NCI-H2171 (cell line): Measurements from ENCODE around the gene ELOB.

Source experiments
- DNase-seq: peaks from one replicate; lab custom pipeline; 2025; lab: John Stamatoyannopoulos, UW

ELOB gene

DNA sequence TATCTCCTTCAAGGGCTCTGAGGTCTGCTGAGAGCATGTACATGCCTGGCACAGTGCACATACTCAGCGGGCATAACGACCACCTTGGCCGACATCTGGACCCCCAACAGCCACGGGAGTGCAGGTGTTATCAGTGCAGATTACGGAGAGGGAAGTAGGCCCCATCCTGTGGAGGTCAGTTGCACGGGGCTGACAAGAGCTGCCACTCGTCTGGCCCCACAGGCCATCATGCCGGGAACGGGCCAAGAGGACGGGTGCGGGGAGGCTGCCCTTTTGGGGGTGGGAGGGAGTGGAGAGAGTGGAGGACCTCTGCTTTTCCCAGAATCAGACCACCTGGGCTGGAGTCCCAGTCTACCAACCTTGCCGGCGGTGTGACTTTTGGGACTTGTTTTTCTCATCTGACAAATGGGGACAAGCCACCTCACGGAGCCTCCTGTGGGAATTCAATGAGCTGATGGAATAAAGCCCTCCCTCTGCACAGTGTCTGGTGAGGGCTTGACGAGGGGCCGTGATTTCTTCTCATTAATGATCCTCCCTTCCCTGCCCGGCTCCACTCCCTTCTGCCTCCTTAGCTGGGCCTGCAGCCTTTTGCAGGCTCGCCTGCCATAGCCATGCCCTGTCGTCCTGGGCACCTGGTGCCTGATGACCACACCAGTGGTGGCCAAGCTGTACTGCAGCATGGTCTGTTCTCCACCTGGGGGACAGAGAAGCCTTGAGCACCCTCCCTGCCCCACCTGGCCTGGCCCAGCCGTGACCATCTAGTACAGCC, 5.7 kb upstream of the ELOB start:
- no peak for DNase-seq

- DNase-seq: no peak
Measured at GRCh38 chr16:2779978-2780898, 3.2 kb upstream of the ELOB start.

DNA sequence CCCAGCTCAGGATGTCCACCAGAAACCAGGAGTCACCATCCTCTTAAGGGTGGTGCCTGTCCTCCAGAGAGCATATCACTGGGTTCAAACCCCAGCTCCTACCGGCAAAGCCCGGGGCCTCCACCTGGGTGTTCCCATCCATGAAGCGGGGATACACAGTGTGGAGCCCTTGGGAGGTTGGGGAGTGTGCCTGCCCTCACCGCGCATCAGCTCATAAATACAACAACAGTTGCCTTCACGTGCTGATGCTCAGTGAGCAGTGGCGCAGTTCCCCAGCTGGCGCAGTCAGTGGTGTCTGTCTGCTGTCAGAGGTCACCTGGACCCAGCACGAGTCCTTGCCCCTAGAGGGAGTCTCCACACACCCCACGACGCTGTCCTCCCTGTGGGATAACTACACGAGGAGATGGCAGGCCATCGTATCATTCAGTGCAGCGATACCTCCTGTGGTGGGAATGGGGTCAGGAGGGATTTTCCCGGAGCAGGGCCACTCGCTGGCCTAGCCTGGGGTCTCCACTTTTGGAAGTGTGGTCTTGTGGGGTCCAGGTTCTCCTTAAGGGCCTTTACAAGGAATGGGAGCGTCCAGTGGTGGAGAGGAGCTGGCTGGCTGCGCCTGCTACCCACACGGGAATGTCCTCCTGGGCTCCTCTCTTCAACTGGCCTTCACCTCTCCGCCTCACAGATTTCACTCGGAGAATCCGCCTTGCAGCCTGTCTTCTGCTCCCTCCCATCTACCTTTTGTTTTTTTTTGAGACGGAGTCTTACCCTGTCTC, 2.3 kb upstream of the ELOB start:
- no peak for DNase-seq

GRCh38 chr16:2778630-2778958, 1.5 kb upstream of the ELOB start:
- DNase-seq: no peak

- no peak for DNase-seq
Measured at GRCh38 chr16:2777903-2778629, 986 bp upstream of the ELOB start.

GRCh38 chr16:2776500-2777139, 460 bp downstream of the ELOB start:
- DNase-seq: no peak

DNA sequence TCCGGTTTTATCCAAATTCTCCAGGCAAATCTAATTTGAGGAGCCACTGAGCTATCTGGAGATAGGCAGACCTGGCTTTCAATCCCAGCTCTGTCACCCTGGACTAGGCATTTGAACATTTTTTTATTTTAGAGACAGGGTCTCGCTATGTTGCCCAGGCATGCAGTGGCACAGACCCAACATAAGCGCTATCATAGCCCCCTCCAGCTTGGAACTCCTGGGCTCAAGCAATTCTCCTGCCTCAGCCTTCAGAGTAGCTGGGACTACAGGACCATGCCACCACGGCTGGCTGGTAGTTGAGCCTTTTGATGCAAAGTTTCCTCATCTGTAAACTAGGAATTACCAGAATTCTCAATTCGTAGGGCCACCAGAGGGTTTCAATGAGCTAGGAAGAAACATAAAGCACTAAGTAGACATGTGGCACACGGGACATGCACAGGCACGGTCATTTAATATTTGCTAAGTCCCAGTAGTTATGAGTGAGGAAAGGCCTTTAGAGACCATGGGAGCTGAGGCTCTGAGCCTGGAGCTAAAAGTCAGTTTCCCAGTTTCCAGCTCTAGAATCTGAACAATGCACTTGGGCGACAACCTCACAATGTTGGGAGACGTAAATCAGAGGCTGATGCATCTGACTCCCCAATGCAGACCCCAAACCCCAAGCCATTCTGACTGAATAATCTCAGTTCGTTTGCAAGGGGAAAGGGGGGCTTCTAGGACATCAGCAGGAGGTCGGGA, 1.1 kb downstream of the ELOB start:
- DNase-seq: no peak

DNA sequence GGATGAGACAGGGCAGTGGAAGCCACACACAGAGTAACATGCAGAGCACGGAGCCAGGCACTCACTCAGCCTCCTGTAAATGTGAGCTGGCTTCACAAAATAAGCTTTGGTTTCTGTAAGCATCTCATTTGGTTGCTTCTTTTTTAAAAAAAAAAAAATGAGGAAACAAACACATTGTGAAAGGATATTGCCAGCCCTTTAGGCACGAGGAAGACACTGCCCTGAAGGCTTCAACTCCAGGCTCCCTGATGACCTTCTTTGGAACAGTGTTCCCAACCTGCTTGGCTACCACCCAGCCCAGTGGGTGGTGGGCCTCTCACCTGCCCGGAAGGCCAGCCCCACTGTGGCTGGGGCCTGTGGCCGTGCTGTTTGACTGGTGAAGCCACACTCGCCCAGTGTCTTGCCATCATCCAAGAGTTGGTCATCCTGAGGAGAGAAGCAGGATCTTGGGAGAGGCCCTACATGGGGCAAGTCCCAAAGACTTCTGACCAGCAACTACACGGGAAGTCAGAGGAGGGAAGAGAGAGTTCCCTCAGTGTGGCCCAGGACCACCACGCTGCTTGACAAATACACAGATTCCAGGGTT, 1.9 kb downstream of the ELOB start:
- no peak for DNase-seq

DNA sequence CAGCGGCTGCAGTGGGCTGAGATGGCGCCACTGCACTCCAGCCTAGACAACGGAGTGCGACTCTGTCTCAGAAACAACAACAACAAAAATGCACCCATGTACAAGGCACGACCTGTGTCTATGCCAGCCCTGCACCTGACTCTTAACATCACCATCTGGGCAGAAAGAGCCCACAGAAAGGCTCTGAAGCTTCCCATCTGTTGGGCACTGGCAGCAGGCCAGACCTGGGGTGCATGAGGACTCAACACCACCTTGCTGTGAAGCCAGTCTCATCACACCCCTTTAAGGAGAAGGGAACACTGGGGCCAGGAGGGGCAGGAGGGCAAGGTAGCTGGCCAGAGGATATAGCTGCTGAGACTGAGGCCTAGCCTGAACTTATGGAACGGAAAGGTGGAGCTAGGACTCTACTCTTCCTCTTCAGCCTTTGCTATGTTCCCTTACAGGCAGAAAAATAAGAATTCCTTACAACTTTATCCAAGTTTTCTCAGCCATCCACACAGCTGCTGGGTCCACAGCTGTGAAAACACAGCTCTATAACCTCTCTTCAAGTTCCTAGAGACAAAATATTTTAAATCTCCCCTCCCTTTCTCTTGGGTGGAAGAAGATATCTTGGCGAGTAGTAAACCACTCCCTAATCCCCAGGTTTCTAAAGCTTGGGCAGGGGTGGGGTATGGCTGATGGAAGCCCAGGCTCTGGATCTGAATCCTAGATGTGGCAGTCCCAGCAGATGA, 2.8 kb downstream of the ELOB start:
- peak; percentile 77 for DNase-seq

DNA sequence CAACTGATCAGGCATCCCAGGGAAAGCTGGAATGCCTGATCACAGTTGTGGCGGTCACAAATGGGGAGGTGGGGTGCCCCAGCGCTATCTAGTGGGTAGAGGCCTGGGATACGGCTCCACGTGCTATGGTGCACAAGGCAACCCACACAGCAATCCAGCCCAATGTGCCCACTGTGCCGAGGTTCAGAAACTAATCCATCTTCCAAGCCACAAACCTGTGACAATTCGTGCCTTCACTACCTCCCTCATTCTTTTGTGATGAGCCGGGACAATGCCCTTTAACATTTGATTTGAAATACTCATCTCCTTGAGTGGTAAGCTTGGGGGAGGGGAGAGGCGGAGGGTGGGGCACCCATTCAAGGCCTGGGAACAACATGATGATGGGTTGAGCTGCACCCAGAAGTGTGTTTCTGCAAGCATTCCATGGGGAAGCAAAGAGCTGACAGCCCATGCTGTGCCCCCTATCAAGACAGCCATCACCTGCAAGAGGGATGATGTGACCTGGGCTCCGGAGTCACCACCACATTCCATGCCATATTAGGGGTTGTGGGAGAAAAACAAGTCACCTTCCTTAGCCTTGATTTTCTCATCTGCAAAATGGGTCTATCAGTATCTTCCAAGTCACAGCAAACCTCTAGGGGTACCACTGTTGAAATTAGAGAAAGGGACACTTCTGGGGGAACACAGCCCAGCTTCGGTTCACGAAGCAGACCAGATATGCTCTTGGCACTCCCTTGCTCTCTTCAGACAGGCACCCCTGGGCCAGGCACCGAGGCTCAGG, 3.7 kb downstream of the ELOB start:
- no peak for DNase-seq

- no peak for DNase-seq
Measured at GRCh38 chr16:2771496-2772402, 5.3 kb downstream of the ELOB start.

- no peak for DNase-seq
Measured at GRCh38 chr16:2770057-2770951, 6.8 kb downstream of the ELOB start.

- no peak for DNase-seq
Measured at GRCh38 chr16:2769675-2770056, 7.4 kb downstream of the ELOB start.

DNA sequence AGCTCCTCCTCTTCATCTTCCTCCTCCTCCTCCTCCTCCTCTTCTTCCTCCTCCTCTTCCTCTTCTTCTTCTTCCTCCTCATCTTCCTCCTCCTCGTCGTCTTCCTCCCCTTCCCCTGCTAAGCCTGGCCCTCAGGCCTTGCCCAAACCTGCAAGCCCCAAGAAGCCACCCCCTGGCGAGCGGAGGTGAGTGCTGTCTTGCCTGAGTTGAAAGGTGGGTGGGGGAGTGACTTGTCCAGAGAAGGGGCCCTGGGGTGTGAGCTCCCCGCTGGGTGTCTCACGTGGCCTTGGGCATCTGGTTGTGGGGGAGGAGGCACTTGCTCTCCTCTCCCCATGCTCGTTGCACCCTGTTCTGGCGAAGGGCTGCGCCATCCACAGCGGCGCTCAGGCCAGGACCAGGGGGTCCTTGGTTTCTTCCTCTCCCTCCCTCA, 8.0 kb downstream of the ELOB start:
- DNase-seq: no peak

DNA sequence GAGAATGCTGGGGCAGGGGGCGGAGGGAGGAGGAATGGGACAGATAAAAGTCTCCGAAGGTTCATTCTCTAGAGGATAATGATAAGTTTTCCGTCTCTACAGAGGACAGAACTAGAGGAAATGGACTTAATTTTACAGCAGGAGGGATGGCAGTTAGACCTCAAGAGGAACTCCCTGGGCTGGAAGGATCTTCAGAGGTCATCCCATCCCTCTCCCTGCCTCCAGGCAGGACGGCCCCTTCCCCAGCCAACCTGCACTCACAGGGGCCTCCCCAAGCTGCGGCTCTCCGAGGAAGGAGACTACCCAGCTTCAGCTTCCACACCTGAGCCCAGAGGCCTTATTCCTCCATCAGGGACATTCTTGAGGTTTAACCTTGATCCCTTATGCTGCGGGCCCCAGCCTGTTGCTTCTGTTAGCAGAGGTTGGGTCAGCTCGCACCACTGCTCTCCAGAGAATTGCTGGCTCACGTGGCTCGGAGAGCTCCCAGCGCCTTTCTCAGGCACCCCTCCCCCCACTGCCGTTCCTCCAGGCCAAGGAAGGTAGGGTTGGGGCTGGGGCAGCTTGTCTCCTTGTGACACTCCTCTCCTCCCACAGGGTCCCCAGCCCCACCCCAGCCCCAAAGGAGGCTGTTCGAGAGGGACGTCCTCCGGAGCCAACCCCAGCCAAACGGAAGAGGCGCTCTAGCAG, 8.5 kb downstream of the ELOB start:
- no peak for DNase-seq

- no peak for DNase-seq
Measured at GRCh38 chr16:2767891-2768290, 9.2 kb downstream of the ELOB start.
